Mammary epithelial cell (primary cell): ENCODE measurements around the gene TM9SF4.

ENCODE experiments used
- CTCF ChIP-seq, 2 donors: IDR thresholded peaks in 1 of 2; conservative IDR thresholded peaks in 1 of 2; 2 replicates each; pipeline ENCODE4 v1.5.1; 2011 to 2012; ENCODE audit warnings: inconsistent platforms in 2 of 2, low read length in 2 of 2, mild to moderate bottlenecking in 2 of 2, control low read depth in 1 of 2, low read depth in 1 of 2; ENCODE audit not compliant: insufficient read depth in 1 of 2; ENCODE audit errors: extremely low read depth in 1 of 2
- EZH2 ChIP-seq: IDR thresholded peaks from 2 replicates; pipeline ENCODE4 v1.6.1; 2012; ENCODE audit warnings: low read length, inconsistent platforms, borderline replicate concordance

GRCh38 chr20:32139947-32140346 is 30.4 kb downstream of the TM9SF4 start:
- TF ChIP-seq CTCF (conservative IDR thresholded peaks at IDR 0.05 in 1 of 2, IDR thresholded peaks at IDR 0.05 in 1 of 2; ENCODE audit: extremely low read depth in 1 of 2, insufficient read depth in 1 of 2, low read depth in 1 of 2, low read length in 2 of 2) (no peak), EZH2 (no peak)
